Esophagus squamous epithelium (tissue), 5 donors: ENCODE results near the gene PADI3. TPM values are rescaled to one million over a fixed set of nuclear protein-coding genes. Genes with fewer than 3 reads are reported as not detected.

Experiments
- DNase-seq: peaks from one replicate; lab custom pipeline; 2025; lab: John Stamatoyannopoulos, UW
- H3K27ac ChIP-seq, 4 donors: fragments of 200-600 bp; sonication (generic); one replicate each; pipeline ENCODE4 v1.5.1; 2016 to 2019; ENCODE audit warnings: mild to moderate bottlenecking in 1 of 4
- H3K27me3 ChIP-seq, 4 donors: fragments of 200-600 bp; sonication (generic); 1 replicate in 3 of 4; 2 replicates in 1 of 4; pipeline versions ENCODE4 v1.5.1 to v1.6.0; 2017 to 2021; ENCODE audit warnings: antibody characterized with exemption in 1 of 4
- H3K36me3 ChIP-seq, 3 donors: fragments of 200-600 bp; sonication (generic); one replicate each; pipeline ENCODE4 v1.5.1; 2016 to 2019
- H3K4me1 ChIP-seq, 3 donors: fragments of 200-600 bp; sonication (generic); one replicate each; pipeline ENCODE4 v1.5.1; 2017 to 2019
- H3K4me3 ChIP-seq, 4 donors: fragments of 200-600 bp; sonication (generic); 1 replicate in 3 of 4; 2 replicates in 1 of 4; pipeline ENCODE4 v1.5.1; 2016 to 2019; ENCODE audit warnings: mild to moderate bottlenecking in 2 of 4, moderate library complexity in 1 of 4
- H3K9me3 ChIP-seq, 3 donors: fragments of 200-600 bp; sonication (generic); one replicate each; pipeline ENCODE4 v1.5.1; 2016 to 2019
- CTCF ChIP-seq, 6 experiments: fragments of 450-650 bp in 4 of 6; fragments of 200-600 bp in 2 of 6; sonication (generic) in 2 of 6; IDR thresholded peaks; one replicate each; pipeline ENCODE4 v1.5.1; 2016 to 2019; ENCODE audit warnings: antibody characterized with exemption in 6 of 6, mild to moderate bottlenecking in 4 of 6, moderate library complexity in 4 of 6
- POLR2A ChIP-seq, 4 donors: fragments of 450-650 bp; IDR thresholded peaks; one replicate each; pipeline ENCODE4 v1.6.1; 2017; ENCODE audit warnings: antibody characterized with exemption in 4 of 4, mild to moderate bottlenecking in 4 of 4, moderate library complexity in 3 of 4
- WGBS, 2 donors: methylation state at CpG; one replicate each; pipeline ENCODE4 v1.1.5; 2018; 5-methylcytosine and 5-hydroxymethylcytosine counted together
- intact Hi-C: fragments of 100-400 bp; cut with DNase I; formaldehyde crosslinking; loops from one replicate; pipeline ENCODE4 v1.15.0; 2022
- total RNA-seq, 4 donors: library from RNA; depleted of rRNA; stranded (reverse); fragments of >200 nt; gene quantifications; one replicate each; pipeline ENCODE4 v1.1.0, GENCODE V29; 2016
- donor health status: DM: yes; HTN: yes; CAD: no.

Gene PADI3
- 1 to 10 TPM in 3 of 4 donors, under 1 TPM in 1; 0.64 to 9.9 (median 2.3) TPM for total RNA-seq

- intact Hi-C loops, result loop anchor here (10.0 kb wide), 1 partner anchor 184 kb away; no protein-coding TSS in a partner anchor
- WGBS, 2 donors, result 36 to 81% methylated on average over 2 to 3 of the region's 9 CpGs
- Histone ChIP-seq H3K4me1 (peaks cover 9 to 50% (median 10%) of the 10 kb centered on the region in 3 donors), H3K4me3 (no peak within 1 kb of the TSS), H3K9me3 (no peaks in the 10 kb centered on the region), H3K27ac (no peak within 1 kb of the TSS), H3K36me3 (peaks cover 0 to 12% (median 0%) of the 10 kb centered on the region in 3 donors), H3K27me3 (peaks cover 0 to 8% (median 0%) of the 10 kb centered on the region in 4 donors)
- no peak for DNase-seq
- no peak for TF ChIP-seq POLR2A (IDR thresholded peaks at IDR 0.05)
- no peak for TF ChIP-seq CTCF (IDR thresholded peaks at IDR 0.05)
These were observed at the start of gene PADI3 for GRCh38 chr1:17248781-17249180. Gene PADI3, plus strand, starts transcription at chr1:17249098. Its CDS starts 40 bp downstream, at chr1:17249138.

- no peak for TF ChIP-seq POLR2A (IDR thresholded peaks at IDR 0.05)
- TF ChIP-seq CTCF (IDR thresholded peaks at IDR 0.05), result no peak
- WGBS, 2 donors, result 62 to 73% methylated on average over 4 to 6 of the region's 9 CpGs
- DNase-seq, result no peak
These were observed 49.4 kb upstream of the PADI3 start for GRCh38 chr1:17199267-17200044.

DNA sequence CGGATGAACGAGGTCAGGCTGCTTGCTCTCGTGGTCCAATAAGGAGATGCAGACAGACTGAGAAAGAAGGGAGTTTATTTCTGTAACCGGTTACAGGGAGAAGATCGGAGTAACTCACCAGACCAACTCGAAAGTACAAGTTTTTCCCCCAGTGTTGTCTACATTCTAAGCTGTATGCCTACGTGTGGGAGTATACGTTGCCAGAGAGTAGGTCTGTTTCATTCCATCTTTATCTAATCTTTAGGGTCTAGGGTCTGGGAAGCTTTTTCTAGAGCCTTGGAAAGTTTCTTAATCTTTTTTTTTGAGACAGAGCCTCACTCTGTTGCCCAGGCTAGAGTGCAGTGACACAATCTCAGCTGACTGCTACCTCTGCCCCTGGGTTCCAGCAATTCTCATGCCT lies 48.7 kb upstream of the PADI3 start:
- H3K27me3 ChIP-seq, result peaks cover 0 to 16% (median 0%) of the 10 kb centered on the region in 4 donors
- WGBS, 2 donors, result 77 to 87% methylated on average over 8 of the region's 8 CpGs

More at GRCh38 chr1:17199267-17200044, 49.4 kb upstream of the PADI3 start:
- Histone ChIP-seq H3K9me3 (no peaks in the 10 kb centered on the region), H3K36me3 (no peaks in the 10 kb centered on the region), H3K27me3 (peaks cover 0 to 16% (median 0%) of the 10 kb centered on the region in 4 donors), H3K27ac (no peak overlapping the region), H3K4me3 (no peak overlapping the region), H3K4me1 (peaks cover 0 to 27% (median 6%) of the 10 kb centered on the region in 3 donors)
- intact Hi-C loops, result no loop called here

GRCh38 chr1:17200756-17201155 lies 48.1 kb upstream of the PADI3 start:
- Histone ChIP-seq H3K4me1 (peaks cover 0 to 38% (median 14%) of the 10 kb centered on the region in 3 donors), H3K36me3 (no peaks in the 10 kb centered on the region), H3K9me3 (no peaks in the 10 kb centered on the region), H3K4me3 (no peak overlapping the region), H3K27ac (no peak overlapping the region), H3K27me3 (peaks cover 0 to 16% (median 0%) of the 10 kb centered on the region in 4 donors)
- no peak for DNase-seq
- WGBS, 2 donors, result 79 to 85% methylated on average over 5 of the region's 5 CpGs
- TF ChIP-seq CTCF (IDR thresholded peaks at IDR 0.05) (no peak), POLR2A (IDR thresholded peaks at IDR 0.05) (no peak)
- intact Hi-C loops, result no loop called here

More for the DNA sequence above, 48.7 kb upstream of the PADI3 start:
- H3K4me3 ChIP-seq, result no peak overlapping the region
- DNase-seq, result no peak
- no peaks in the 10 kb centered on the region for H3K9me3 ChIP-seq
- no peak overlapping the region for H3K27ac ChIP-seq
- intact Hi-C loops, result no loop called here
- no peak for TF ChIP-seq POLR2A (IDR thresholded peaks at IDR 0.05)
- H3K36me3 ChIP-seq, result no peaks in the 10 kb centered on the region
- H3K4me1 ChIP-seq, result peaks cover 0 to 33% (median 12%) of the 10 kb centered on the region in 3 donors

- H3K4me1 ChIP-seq, result peaks cover 0 to 45% (median 14%) of the 10 kb centered on the region in 3 donors
- peaks cover 0 to 16% (median 0%) of the 10 kb centered on the region in 4 donors for H3K27me3 ChIP-seq
- DNase-seq, result no peak
- no peaks in the 10 kb centered on the region for H3K9me3 ChIP-seq
- intact Hi-C loops, result no loop called here
- H3K27ac ChIP-seq, result no peak overlapping the region
- H3K36me3 ChIP-seq, result no peaks in the 10 kb centered on the region
- WGBS, 2 donors, result 64 to 73% methylated on average over 4 of the region's 9 CpGs
- TF ChIP-seq POLR2A (IDR thresholded peaks at IDR 0.05), result no peak
- no peak for TF ChIP-seq CTCF (IDR thresholded peaks at IDR 0.05)
- H3K4me3 ChIP-seq, result no peak overlapping the region
These were observed 47.5 kb upstream of the PADI3 start for GRCh38 chr1:17201201-17202021.
